H1 (cell line): Measurements from ENCODE around the gene MRPL17. TPM values are rescaled to one million over a fixed set of nuclear protein-coding genes. Genes with fewer than 3 reads are reported as not detected.

Source experiments
- CTBP2 ChIP-seq: IDR thresholded peaks from 2 replicates; pipeline ENCODE4 v1.7.0; 2011; ENCODE audit warnings: borderline replicate concordance, mild to moderate bottlenecking, moderate library complexity, mixed read lengths, low read length; ENCODE audit not compliant: insufficient read depth, insufficient read length
- POLR2A ChIP-seq, 2 experiments: IDR thresholded peaks; 1 replicate in 1 of 2; 2 replicates in 1 of 2; pipeline ENCODE4 v1.6.1; 2011; ENCODE audit warnings: low read depth in 2 of 2, low read length in 2 of 2, mild to moderate bottlenecking in 2 of 2; ENCODE audit errors: control extremely low read depth in 1 of 2
- polyA plus RNA-seq, 7 experiments: library from polyadenylated mRNA; depleted of rRNA in 3 of 7; stranded (reverse) in 5 of 7; unstranded in 2 of 7; fragments of >200 nt in 5 of 7; fragments of 200-250 nt in 2 of 7; gene quantifications; 1 replicate in 5 of 7; 2 replicates in 1 of 7; 4 replicates in 1 of 7; pipeline versions ENCODE4 v1.2.1 to v1.2.3, GENCODE V29; 2011 to 2013; ENCODE audit warnings: missing spikeins in 2 of 7, mixed read lengths in 2 of 7
- total RNA-seq: library from RNA; stranded (reverse); fragmentation: NEBNext Ultra II Directional; extraction: Animal tissue kit (Norgen Biotek cat#: 25700); gene quantifications from 2 replicates; pipeline ENCODE4 v1.2.1, GENCODE V29; 2021
- TF ChIP-seq, protein P1 (sequence below): fragments of 300-600 bp; sonication (generic); IDR thresholded peaks from 2 replicates; pipeline ENCODE4 v1.7.1; 2012; ENCODE audit warnings: low read length, moderate library complexity, mild to moderate bottlenecking, inconsistent platforms; ENCODE audit not compliant: insufficient replicate concordance
- TF ChIP-seq, protein P2 (sequence below): IDR thresholded peaks from 2 replicates; pipeline ENCODE4 v1.6.1; 2011; ENCODE audit warnings: low read length, improper control_type of control experiment

Gene MRPL17
- total and polyA plus RNA-seq, 2 of the 8 experiments (the other 6 are each of a cell fraction or from before 2014, with no cell fraction given): 55.7 to 70.5 TPM

DNA sequence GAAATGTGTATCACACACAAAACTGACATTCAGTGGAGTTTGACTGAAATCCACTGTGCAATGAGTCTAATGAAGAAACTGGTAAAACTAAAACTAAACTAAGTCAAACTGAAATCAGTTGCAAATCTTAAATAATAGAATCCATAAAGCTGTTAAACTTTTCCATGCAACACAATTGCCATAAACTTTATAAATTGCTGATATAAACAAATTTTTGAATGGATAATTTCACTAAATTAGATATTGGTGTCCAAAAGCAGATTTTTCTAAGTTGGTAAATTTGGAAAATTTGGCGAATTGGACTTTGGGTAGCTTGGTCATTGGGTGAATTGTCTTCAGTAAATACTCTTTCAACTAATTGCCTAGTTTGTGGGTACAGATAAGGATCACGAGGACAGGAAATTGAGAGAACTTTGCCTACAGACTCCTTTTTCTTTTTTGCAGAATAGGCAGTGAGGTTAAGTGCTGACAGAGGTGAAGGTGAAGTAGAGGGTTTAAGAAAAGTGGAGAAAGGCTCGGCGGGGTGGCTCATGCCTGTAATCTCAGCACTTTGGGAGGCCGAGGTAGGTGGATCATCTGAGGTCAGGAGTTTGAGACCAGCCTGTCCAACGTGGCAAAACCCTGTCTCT lies 12.8 kb downstream of the MRPL17 start (continued):
- TF ChIP-seq, protein P1, sequence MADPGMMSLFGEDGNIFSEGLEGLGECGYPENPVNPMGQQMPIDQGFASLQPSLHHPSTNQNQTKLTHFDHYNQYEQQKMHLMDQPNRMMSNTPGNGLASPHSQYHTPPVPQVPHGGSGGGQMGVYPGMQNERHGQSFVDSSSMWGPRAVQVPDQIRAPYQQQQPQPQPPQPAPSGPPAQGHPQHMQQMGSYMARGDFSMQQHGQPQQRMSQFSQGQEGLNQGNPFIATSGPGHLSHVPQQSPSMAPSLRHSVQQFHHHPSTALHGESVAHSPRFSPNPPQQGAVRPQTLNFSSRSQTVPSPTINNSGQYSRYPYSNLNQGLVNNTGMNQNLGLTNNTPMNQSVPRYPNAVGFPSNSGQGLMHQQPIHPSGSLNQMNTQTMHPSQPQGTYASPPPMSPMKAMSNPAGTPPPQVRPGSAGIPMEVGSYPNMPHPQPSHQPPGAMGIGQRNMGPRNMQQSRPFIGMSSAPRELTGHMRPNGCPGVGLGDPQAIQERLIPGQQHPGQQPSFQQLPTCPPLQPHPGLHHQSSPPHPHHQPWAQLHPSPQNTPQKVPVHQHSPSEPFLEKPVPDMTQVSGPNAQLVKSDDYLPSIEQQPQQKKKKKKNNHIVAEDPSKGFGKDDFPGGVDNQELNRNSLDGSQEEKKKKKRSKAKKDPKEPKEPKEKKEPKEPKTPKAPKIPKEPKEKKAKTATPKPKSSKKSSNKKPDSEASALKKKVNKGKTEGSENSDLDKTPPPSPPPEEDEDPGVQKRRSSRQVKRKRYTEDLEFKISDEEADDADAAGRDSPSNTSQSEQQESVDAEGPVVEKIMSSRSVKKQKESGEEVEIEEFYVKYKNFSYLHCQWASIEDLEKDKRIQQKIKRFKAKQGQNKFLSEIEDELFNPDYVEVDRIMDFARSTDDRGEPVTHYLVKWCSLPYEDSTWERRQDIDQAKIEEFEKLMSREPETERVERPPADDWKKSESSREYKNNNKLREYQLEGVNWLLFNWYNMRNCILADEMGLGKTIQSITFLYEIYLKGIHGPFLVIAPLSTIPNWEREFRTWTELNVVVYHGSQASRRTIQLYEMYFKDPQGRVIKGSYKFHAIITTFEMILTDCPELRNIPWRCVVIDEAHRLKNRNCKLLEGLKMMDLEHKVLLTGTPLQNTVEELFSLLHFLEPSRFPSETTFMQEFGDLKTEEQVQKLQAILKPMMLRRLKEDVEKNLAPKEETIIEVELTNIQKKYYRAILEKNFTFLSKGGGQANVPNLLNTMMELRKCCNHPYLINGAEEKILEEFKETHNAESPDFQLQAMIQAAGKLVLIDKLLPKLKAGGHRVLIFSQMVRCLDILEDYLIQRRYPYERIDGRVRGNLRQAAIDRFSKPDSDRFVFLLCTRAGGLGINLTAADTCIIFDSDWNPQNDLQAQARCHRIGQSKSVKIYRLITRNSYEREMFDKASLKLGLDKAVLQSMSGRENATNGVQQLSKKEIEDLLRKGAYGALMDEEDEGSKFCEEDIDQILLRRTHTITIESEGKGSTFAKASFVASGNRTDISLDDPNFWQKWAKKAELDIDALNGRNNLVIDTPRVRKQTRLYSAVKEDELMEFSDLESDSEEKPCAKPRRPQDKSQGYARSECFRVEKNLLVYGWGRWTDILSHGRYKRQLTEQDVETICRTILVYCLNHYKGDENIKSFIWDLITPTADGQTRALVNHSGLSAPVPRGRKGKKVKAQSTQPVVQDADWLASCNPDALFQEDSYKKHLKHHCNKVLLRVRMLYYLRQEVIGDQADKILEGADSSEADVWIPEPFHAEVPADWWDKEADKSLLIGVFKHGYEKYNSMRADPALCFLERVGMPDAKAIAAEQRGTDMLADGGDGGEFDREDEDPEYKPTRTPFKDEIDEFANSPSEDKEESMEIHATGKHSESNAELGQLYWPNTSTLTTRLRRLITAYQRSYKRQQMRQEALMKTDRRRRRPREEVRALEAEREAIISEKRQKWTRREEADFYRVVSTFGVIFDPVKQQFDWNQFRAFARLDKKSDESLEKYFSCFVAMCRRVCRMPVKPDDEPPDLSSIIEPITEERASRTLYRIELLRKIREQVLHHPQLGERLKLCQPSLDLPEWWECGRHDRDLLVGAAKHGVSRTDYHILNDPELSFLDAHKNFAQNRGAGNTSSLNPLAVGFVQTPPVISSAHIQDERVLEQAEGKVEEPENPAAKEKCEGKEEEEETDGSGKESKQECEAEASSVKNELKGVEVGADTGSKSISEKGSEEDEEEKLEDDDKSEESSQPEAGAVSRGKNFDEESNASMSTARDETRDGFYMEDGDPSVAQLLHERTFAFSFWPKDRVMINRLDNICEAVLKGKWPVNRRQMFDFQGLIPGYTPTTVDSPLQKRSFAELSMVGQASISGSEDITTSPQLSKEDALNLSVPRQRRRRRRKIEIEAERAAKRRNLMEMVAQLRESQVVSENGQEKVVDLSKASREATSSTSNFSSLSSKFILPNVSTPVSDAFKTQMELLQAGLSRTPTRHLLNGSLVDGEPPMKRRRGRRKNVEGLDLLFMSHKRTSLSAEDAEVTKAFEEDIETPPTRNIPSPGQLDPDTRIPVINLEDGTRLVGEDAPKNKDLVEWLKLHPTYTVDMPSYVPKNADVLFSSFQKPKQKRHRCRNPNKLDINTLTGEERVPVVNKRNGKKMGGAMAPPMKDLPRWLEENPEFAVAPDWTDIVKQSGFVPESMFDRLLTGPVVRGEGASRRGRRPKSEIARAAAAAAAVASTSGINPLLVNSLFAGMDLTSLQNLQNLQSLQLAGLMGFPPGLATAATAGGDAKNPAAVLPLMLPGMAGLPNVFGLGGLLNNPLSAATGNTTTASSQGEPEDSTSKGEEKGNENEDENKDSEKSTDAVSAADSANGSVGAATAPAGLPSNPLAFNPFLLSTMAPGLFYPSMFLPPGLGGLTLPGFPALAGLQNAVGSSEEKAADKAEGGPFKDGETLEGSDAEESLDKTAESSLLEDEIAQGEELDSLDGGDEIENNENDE: no peak
- TF ChIP-seq CTBP2 (no peak), POLR2A (IDR thresholded peaks at IDR 0.05; ENCODE audit: control extremely low read depth in 1 of 2, low read depth in 2 of 2, low read length in 2 of 2) (no peak)
- TF ChIP-seq, protein P2, sequence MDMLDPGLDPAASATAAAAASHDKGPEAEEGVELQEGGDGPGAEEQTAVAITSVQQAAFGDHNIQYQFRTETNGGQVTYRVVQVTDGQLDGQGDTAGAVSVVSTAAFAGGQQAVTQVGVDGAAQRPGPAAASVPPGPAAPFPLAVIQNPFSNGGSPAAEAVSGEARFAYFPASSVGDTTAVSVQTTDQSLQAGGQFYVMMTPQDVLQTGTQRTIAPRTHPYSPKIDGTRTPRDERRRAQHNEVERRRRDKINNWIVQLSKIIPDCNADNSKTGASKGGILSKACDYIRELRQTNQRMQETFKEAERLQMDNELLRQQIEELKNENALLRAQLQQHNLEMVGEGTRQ: no peak
